H1 (cell line): ENCODE data around the gene ALPK3. TPM values are rescaled to one million over a fixed set of nuclear protein-coding genes. Genes with fewer than 3 reads are reported as not detected.

Experiments used
- CTCF ChIA-PET: fragments of 300-600 bp; sonication (Branson Sonifier 250); formaldehyde crosslinking; loops from one replicate; lab custom pipeline; 2021; ENCODE audit not compliant: partially characterized antibody; lab: Charles Lee
- POLR2A ChIA-PET: fragments of 300-600 bp; sonication (Branson Sonifier 250); formaldehyde crosslinking; loops from one replicate; lab custom pipeline; 2021; ENCODE audit warnings: inconsistent platforms; ENCODE audit not compliant: partially characterized antibody; lab: Charles Lee
- DNase-seq, 2 experiments: peaks; one replicate each; pipeline versions ENCODE4 v3.0.0 to v3.0.0-alpha.2; 2010 to 2022; ENCODE audit warnings: low spot score in 2 of 2, low read depth in 1 of 2, mixed read lengths in 1 of 2
- FAIRE-seq: peaks from 2 replicates; lab custom pipeline; 2011; peaks lifted over from hg19 to GRCh38; lab: Jason Lieb, UNC
- H2AFZ ChIP-seq: 2 replicates; pipeline ENCODE4 v1.8.1; 2012; ENCODE audit warnings: low read length, inconsistent platforms
- H2AK5ac ChIP-seq: 2 replicates; pipeline ENCODE4 v1.6.1; 2013; ENCODE audit warnings: low read depth, low read length
- H2BK120ac ChIP-seq: replicated peaks from 2 replicates; pipeline ENCODE3; 2013; ENCODE audit warnings: low read depth, low read length, inconsistent platforms
- H2BK12ac ChIP-seq: 2 replicates; pipeline ENCODE4 v1.6.1; 2013; ENCODE audit warnings: low read depth, low read length
- H2BK15ac ChIP-seq: 2 replicates; pipeline ENCODE4 v1.6.1; 2013; ENCODE audit warnings: low read length
- H2BK20ac ChIP-seq: 2 replicates; pipeline ENCODE4 v1.6.1; 2013; ENCODE audit warnings: low read length
- H2BK5ac ChIP-seq: 2 replicates; pipeline ENCODE4 v1.6.1; 2013; ENCODE audit warnings: low read depth, low read length
- H3K14ac ChIP-seq: 2 replicates; pipeline ENCODE4 v1.6.1; 2013; ENCODE audit warnings: inconsistent platforms; ENCODE audit not compliant: insufficient read length
- H3K18ac ChIP-seq: 2 replicates; pipeline ENCODE4 v1.6.1; 2013; ENCODE audit warnings: low read length; ENCODE audit errors: extremely low read depth
- H3K23ac ChIP-seq: 2 replicates; pipeline ENCODE4 v1.6.1; 2013; ENCODE audit warnings: inconsistent platforms; ENCODE audit not compliant: insufficient read length
- H3K23me2 ChIP-seq: 2 replicates; pipeline ENCODE4 v1.6.1; 2013; ENCODE audit warnings: low read depth, low read length
- H3K27ac ChIP-seq: 2 replicates; pipeline ENCODE4 v1.6.1; 2011; ENCODE audit warnings: low read depth, low read length, inconsistent platforms
- H3K27me3 ChIP-seq, 4 experiments: replicated peaks in 1 of 4; 1 replicate in 1 of 4; 2 replicates in 3 of 4; pipeline versions ENCODE4 v1.6.1 to v1.8.1; 2011 to 2013; ENCODE audit warnings: low read length in 3 of 4, mild to moderate bottlenecking in 3 of 4, inconsistent platforms in 2 of 4, mixed read lengths in 2 of 4, moderate library complexity in 1 of 4; ENCODE audit not compliant: control insufficient read depth in 3 of 4, insufficient read depth in 3 of 4; ENCODE audit errors: extremely low read depth in 1 of 4
- H3K36me3 ChIP-seq, 4 experiments: 2 replicates each; pipeline versions ENCODE4 v1.6.1 to v1.8.1; 2011 to 2013; ENCODE audit warnings: mild to moderate bottlenecking in 4 of 4, low read length in 3 of 4, moderate library complexity in 2 of 4, control low read depth in 1 of 4, inconsistent platforms in 1 of 4; ENCODE audit not compliant: insufficient read depth in 4 of 4, control insufficient read depth in 2 of 4
- H3K4ac ChIP-seq: replicated peaks from 2 replicates; pipeline ENCODE3; 2013; ENCODE audit warnings: low read length, low read depth, mixed read lengths, inconsistent platforms; ENCODE audit not compliant: insufficient read length
- H3K4me1 ChIP-seq, 4 experiments: replicated peaks in 1 of 4; 1 replicate in 1 of 4; 2 replicates in 3 of 4; pipeline versions ENCODE4 v1.6.1 to v1.8.1; 2011 to 2013; ENCODE audit warnings: low read length in 3 of 4, inconsistent platforms in 2 of 4, mixed read lengths in 1 of 4; ENCODE audit not compliant: insufficient read depth in 4 of 4, control insufficient read depth in 3 of 4
- H3K4me2 ChIP-seq, 2 experiments: 2 replicates each; pipeline versions ENCODE4 v1.6.1 to v1.8.1; 2011 to 2013; ENCODE audit warnings: low read depth in 2 of 2, low read length in 2 of 2, control low read depth in 1 of 2, inconsistent platforms in 1 of 2, mild to moderate bottlenecking in 1 of 2; ENCODE audit not compliant: insufficient read depth in 1 of 2
- H3K4me3 ChIP-seq, 4 experiments: fragments of 200-600, 300-600 bp in 1 of 4; sonication (generic), shearing (Covaris generic), sonication (Bioruptor Twin) in 1 of 4; 2 replicates each; pipeline versions ENCODE4 v1.5.1 to v1.8.1; 2011 to 2016; ENCODE audit warnings: low read length in 4 of 4, low read depth in 3 of 4, control low read depth in 2 of 4, inconsistent platforms in 2 of 4, mild to moderate bottlenecking in 2 of 4, mixed read lengths in 1 of 4, moderate library complexity in 1 of 4; ENCODE audit not compliant: insufficient read depth in 2 of 4; ENCODE audit errors: extremely low read depth in 1 of 4
- H3K56ac ChIP-seq: replicated peaks from 2 replicates; pipeline ENCODE3; 2013; ENCODE audit warnings: low read depth, mild to moderate bottlenecking, mixed read lengths, low read length, inconsistent platforms; ENCODE audit not compliant: insufficient read length
- H3K79me1 ChIP-seq: 2 replicates; pipeline ENCODE4 v1.6.1; 2013; ENCODE audit warnings: low read depth, low read length, control low read depth
- H3K79me2 ChIP-seq, 2 experiments: 2 replicates each; pipeline versions ENCODE4 v1.6.1 to v1.8.1; 2012 to 2013; ENCODE audit warnings: low read length in 2 of 2, mild to moderate bottlenecking in 2 of 2, inconsistent platforms in 1 of 2; ENCODE audit not compliant: insufficient read depth in 2 of 2, control insufficient read depth in 1 of 2
- H3K9ac ChIP-seq, 4 experiments: replicated peaks in 1 of 4; 1 replicate in 1 of 4; 2 replicates in 3 of 4; pipeline versions ENCODE4 v1.6.1 to v1.8.1; 2011 to 2013; ENCODE audit warnings: low read depth in 3 of 4, low read length in 3 of 4, control low read depth in 2 of 4, mild to moderate bottlenecking in 2 of 4, moderate library complexity in 2 of 4, inconsistent platforms in 1 of 4; ENCODE audit errors: extremely low read depth in 1 of 4
- H3K9me3 ChIP-seq, 2 experiments: 2 replicates each; pipeline versions ENCODE4 v1.6.1 to v1.8.1; 2012 to 2013; ENCODE audit warnings: mild to moderate bottlenecking in 2 of 2, moderate library complexity in 2 of 2, control low read depth in 1 of 2, inconsistent platforms in 1 of 2, low read depth in 1 of 2, low read length in 1 of 2, mixed read lengths in 1 of 2; ENCODE audit not compliant: insufficient read depth in 2 of 2
- H4K20me1 ChIP-seq, 2 experiments: replicated peaks in 1 of 2; 2 replicates each; pipeline versions ENCODE3 to v1.8.1; 2011 to 2013; ENCODE audit warnings: inconsistent platforms in 2 of 2, low read length in 2 of 2, mild to moderate bottlenecking in 1 of 2; ENCODE audit not compliant: insufficient read depth in 2 of 2, control insufficient read depth in 1 of 2
- H4K5ac ChIP-seq: 2 replicates; pipeline ENCODE4 v1.6.1; 2013; ENCODE audit warnings: low read length, low read depth, mixed read lengths, inconsistent platforms; ENCODE audit not compliant: insufficient read length
- H4K8ac ChIP-seq: 2 replicates; pipeline ENCODE4 v1.8.0; 2013; ENCODE audit warnings: mild to moderate bottlenecking, moderate library complexity, low read length, inconsistent platforms; ENCODE audit not compliant: insufficient read depth; ENCODE audit errors: extremely low read depth
- H4K91ac ChIP-seq: replicated peaks from 2 replicates; pipeline ENCODE3; 2013; ENCODE audit warnings: low read length, mixed read lengths, inconsistent platforms; ENCODE audit not compliant: insufficient read length
- BCL11A ChIP-seq, 2 experiments: IDR thresholded peaks; one replicate each; pipeline ENCODE4 v1.6.1; 2011; ENCODE audit warnings: low read depth in 2 of 2, low read length in 2 of 2, mild to moderate bottlenecking in 2 of 2
- BRCA1 ChIP-seq: IDR thresholded peaks from 2 replicates; pipeline ENCODE4 v1.6.1; 2012; ENCODE audit warnings: low read depth, low read length, improper control_type of control experiment
- CBX8 ChIP-seq: fragments of 300-800, 300-1000 bp; sonication (generic); IDR thresholded peaks from 2 replicates; pipeline ENCODE4 v1.7.1; 2016; ENCODE audit warnings: low read depth, low read length, borderline replicate concordance
- CREB1 ChIP-seq: IDR thresholded peaks from 2 replicates; pipeline ENCODE4 v1.6.1; 2012; ENCODE audit warnings: inconsistent platforms
- EZH2 ChIP-seq: fragments of 200-600 bp; sonication (generic); IDR thresholded peaks from 2 replicates; pipeline ENCODE4 v1.7.1; 2012; ENCODE audit warnings: low read depth, mild to moderate bottlenecking, moderate library complexity, low read length, inconsistent platforms; ENCODE audit not compliant: severe bottlenecking
- HDAC6 ChIP-seq: IDR thresholded peaks from one replicate; pipeline ENCODE4 v1.7.1; 2012; ENCODE audit warnings: low read depth, mild to moderate bottlenecking, inconsistent platforms, low read length, moderate library complexity
- KDM5A ChIP-seq: fragments of 200-600 bp; IDR thresholded peaks from 2 replicates; pipeline ENCODE4 v1.7.1; 2012; ENCODE audit warnings: mild to moderate bottlenecking, low read length, inconsistent platforms, mixed read lengths
- SUZ12 ChIP-seq: fragments of 200-600 bp; sonication (generic); IDR thresholded peaks from 2 replicates; pipeline ENCODE4 v1.6.1; 2012; ENCODE audit warnings: mild to moderate bottlenecking, inconsistent platforms, low read length, moderate library complexity, mixed read lengths
- WGBS, 2 experiments: shearing (Covaris generic) in 1 of 2; methylation state at CpG; one replicate each; pipeline versions ENCODE4 v1.1.6 to v1.1.7; 2013 to 2015; ENCODE audit warnings: low lambda C conversion rate in 2 of 2, mixed read lengths in 2 of 2, inconsistent platforms in 1 of 2, low coverage in 1 of 2, missing lambda C conversion rate in 1 of 2; ENCODE audit not compliant: insufficient replicate concordance in 2 of 2, insufficient coverage in 1 of 2, insufficient read length in 1 of 2; ENCODE audit errors: extremely low coverage in 1 of 2, missing lambda C conversion rate in 1 of 2; 5-methylcytosine and 5-hydroxymethylcytosine counted together
- polyA plus RNA-seq, 7 experiments: library from polyadenylated mRNA; depleted of rRNA in 3 of 7; stranded (reverse) in 5 of 7; unstranded in 2 of 7; fragments of >200 nt in 5 of 7; fragments of 200-250 nt in 2 of 7; gene quantifications; 1 replicate in 5 of 7; 2 replicates in 1 of 7; 4 replicates in 1 of 7; pipeline versions ENCODE4 v1.2.1 to v1.2.3, GENCODE V29; 2011 to 2013; ENCODE audit warnings: missing spikeins in 2 of 7, mixed read lengths in 2 of 7
- total RNA-seq: library from RNA; stranded (reverse); fragmentation: NEBNext Ultra II Directional; extraction: Animal tissue kit (Norgen Biotek cat#: 25700); gene quantifications from 2 replicates; pipeline ENCODE4 v1.2.1, GENCODE V29; 2021
- TF ChIP-seq, protein P1 (sequence below): IDR thresholded peaks from 2 replicates; pipeline ENCODE4 v1.6.1; 2012; ENCODE audit warnings: inconsistent platforms

Gene ALPK3
- total and polyA plus RNA-seq, 2 of the 8 experiments (the other 6 are each of a cell fraction or from before 2014, with no cell fraction given): 4.4 to 19.2 TPM

- Histone ChIP-seq H3K23me2 (no peaks in the 10 kb centered on the region), H3K36me3 (no peaks in the 10 kb centered on the region), H3K79me1 (no peaks in the 10 kb centered on the region), H3K4me3 (no peak overlapping the region), H4K20me1 (no peaks in the 10 kb centered on the region), H4K91ac (no peak overlapping the region), H2BK12ac (no peak overlapping the region), H3K79me2 (no peaks in the 10 kb centered on the region), H3K9me3 (no peaks in the 10 kb centered on the region), H3K4ac (no peak overlapping the region), H4K8ac (no peak overlapping the region), H2AK5ac (no peak overlapping the region), H2BK120ac (no peak overlapping the region), H2BK5ac (no peak overlapping the region), H3K27me3 (0 out of 7 replicates have a peak, but pooled peaks cover 0 to 3% (median 0%) of the 10 kb centered on the region in 4 experiments), H2AFZ (no peak overlapping the region), H3K27ac (no peak overlapping the region), H3K14ac (no peak overlapping the region), H2BK20ac (no peak overlapping the region), H2BK15ac (no peak overlapping the region), H4K5ac (no peak overlapping the region), H3K4me2 (no peak overlapping the region), H3K9ac (no peak overlapping the region), H3K56ac (no peak overlapping the region), H3K23ac (no peak overlapping the region), H3K18ac (no peak overlapping the region), H3K4me1 (peaks cover 0 to 8% (median 1%) of the 10 kb centered on the region in 4 experiments; a peak in 4 of 7 replicates)
- TF ChIP-seq EZH2 (no peak), HDAC6 (no peak), SUZ12 (no peak), CBX8 (no peak), BCL11A (IDR thresholded peaks at IDR 0.05; ENCODE audit: low read depth in 2 of 2, low read length in 2 of 2) (no peak), BRCA1 (no peak), CREB1 (no peak), KDM5A (no peak)
- TF ChIP-seq, protein P1, sequence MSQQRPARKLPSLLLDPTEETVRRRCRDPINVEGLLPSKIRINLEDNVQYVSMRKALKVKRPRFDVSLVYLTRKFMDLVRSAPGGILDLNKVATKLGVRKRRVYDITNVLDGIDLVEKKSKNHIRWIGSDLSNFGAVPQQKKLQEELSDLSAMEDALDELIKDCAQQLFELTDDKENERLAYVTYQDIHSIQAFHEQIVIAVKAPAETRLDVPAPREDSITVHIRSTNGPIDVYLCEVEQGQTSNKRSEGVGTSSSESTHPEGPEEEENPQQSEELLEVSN: no peak
- DNase-seq (no peak), FAIRE-seq (no peak)
- 94% methylated on average over 7 of the region's 7 CpGs; no CpG with 5 or more reads in 1 of the 2 experiments for WGBS, 2 experiments
- ChIA-PET POLR2A (interaction anchor here (1.4 kb wide), 1 partner anchor 11 kb away, joined by 7 read pairs; no protein-coding TSS in a partner anchor), CTCF (interaction anchor here (0.6 to 1.4 kb wide), 4 partner anchors 17 to 108 kb away, joined by 3 to 4 read pairs (median 3); no protein-coding TSS in a partner anchor)
Observed at GRCh38 chr15:84885801-84886200, 68.6 kb downstream of the ALPK3 start.
